K562 (cell line): ENCODE results near the gene PLEKHA6.

Experiments
- CHD2 ChIP-seq: IDR thresholded peaks from 2 replicates; pipeline ENCODE4 v1.6.1; 2011; ENCODE audit warnings: low read depth, low read length
- CTCF ChIP-seq, 3 experiments: IDR thresholded peaks in 2 of 3; conservative IDR thresholded peaks in 1 of 3; 2 replicates each; pipeline ENCODE4 v1.5.1; 2011 to 2012; ENCODE audit warnings: low read length in 3 of 3, mild to moderate bottlenecking in 3 of 3, control low read depth in 2 of 3, improper control_type of control experiment in 1 of 3, inconsistent platforms in 1 of 3, low read depth in 1 of 3, mixed read lengths in 1 of 3, moderate library complexity in 1 of 3; ENCODE audit not compliant: insufficient read depth in 2 of 3
- EZH2 ChIP-seq: IDR thresholded peaks from 2 replicates; pipeline ENCODE4 v1.6.1; 2012; ENCODE audit warnings: low read depth, mild to moderate bottlenecking, inconsistent platforms, low read length, borderline replicate concordance
- FOSL1 ChIP-seq: fragments of 200-800 bp; sonication (Bioruptor generic); conservative IDR thresholded peaks from 2 replicates; pipeline ENCODE4 v1.6.1; 2016; ENCODE audit warnings: missing genetic modification characterization, missing compliant biosample characterization
- FOXJ3 ChIP-seq: sonication (generic); formaldehyde crosslinking; IDR thresholded peaks from 2 replicates; pipeline ENCODE4 v1.4.0; 2020; ENCODE audit warnings: mild to moderate bottlenecking, missing genetic modification reagents
- KLF13 ChIP-seq: fragments of 450-650 bp; IDR thresholded peaks from 2 replicates; pipeline ENCODE4 v1.6.1; 2016; ENCODE audit warnings: missing genetic modification characterization, low read depth, mild to moderate bottlenecking, missing compliant biosample characterization, moderate library complexity, borderline replicate concordance
- MAZ ChIP-seq, 2 experiments: fragments of 450-650 bp in 1 of 2; sonication (generic) in 1 of 2; formaldehyde crosslinking; IDR thresholded peaks in 1 of 2; conservative IDR thresholded peaks in 1 of 2; 2 replicates each; pipeline versions ENCODE4 v1.4.0 to v1.5.0; 2020; ENCODE audit warnings: mild to moderate bottlenecking in 1 of 2, missing genetic modification reagents in 1 of 2
- NUFIP1 ChIP-seq: fragments of 450-650 bp; IDR thresholded peaks from 2 replicates; pipeline ENCODE4 v1.6.1; 2018; ENCODE audit not compliant: partially characterized antibody
- RBM25 ChIP-seq: fragments of 200-400 bp; formaldehyde crosslinking; IDR thresholded peaks from 2 replicates; pipeline ENCODE4 v1.6.1; 2018; ENCODE audit warnings: low read length, low read depth, moderate library complexity; ENCODE audit not compliant: severe bottlenecking
- SMAD1 ChIP-seq: fragments of 150-350 bp; IDR thresholded peaks from 2 replicates; pipeline ENCODE4 v1.6.1; 2014; ENCODE audit warnings: low read length, low read depth; ENCODE audit not compliant: partially characterized antibody
- SP2 ChIP-seq: IDR thresholded peaks from 2 replicates; pipeline ENCODE4 v1.6.1; 2011; ENCODE audit warnings: mild to moderate bottlenecking, low read depth, low read length, moderate library complexity; ENCODE audit not compliant: poor library complexity, severe bottlenecking; ENCODE audit errors: extremely low read depth
- ZNF609 ChIP-seq: sonication (generic); formaldehyde crosslinking; IDR thresholded peaks from 2 replicates; pipeline ENCODE4 v1.8.1; 2023; ENCODE audit warnings: missing genetic modification reagents, mild to moderate bottlenecking, borderline replicate concordance

- TF ChIP-seq ZNF609 (CRISPR knock-in tag) (no peak), NUFIP1 (no peak), SP2 (no peak), KLF13 (tag) (no peak), FOXJ3 (CRISPR knock-in tag) (no peak), MAZ (CRISPR knock-in tag; conservative IDR thresholded peaks at IDR 0.05 in 1 of 2, IDR thresholded peaks at IDR 0.05 in 1 of 2) (no peak), CTCF (IDR thresholded peaks at IDR 0.05 in 2 of 3, conservative IDR thresholded peaks at IDR 0.05 in 1 of 3; ENCODE audit: insufficient read depth in 2 of 3, low read depth in 1 of 3, low read length in 3 of 3) (no peak), FOSL1 (no peak), CHD2 (no peak), RBM25 (peak; percentile 78), EZH2 (no peak), SMAD1 (no peak)
Observed at GRCh38 chr1:204353213-204353910, 6.4 kb downstream of the PLEKHA6 start.
